ENCODE measurements around the gene ERGIC2.

DNA sequence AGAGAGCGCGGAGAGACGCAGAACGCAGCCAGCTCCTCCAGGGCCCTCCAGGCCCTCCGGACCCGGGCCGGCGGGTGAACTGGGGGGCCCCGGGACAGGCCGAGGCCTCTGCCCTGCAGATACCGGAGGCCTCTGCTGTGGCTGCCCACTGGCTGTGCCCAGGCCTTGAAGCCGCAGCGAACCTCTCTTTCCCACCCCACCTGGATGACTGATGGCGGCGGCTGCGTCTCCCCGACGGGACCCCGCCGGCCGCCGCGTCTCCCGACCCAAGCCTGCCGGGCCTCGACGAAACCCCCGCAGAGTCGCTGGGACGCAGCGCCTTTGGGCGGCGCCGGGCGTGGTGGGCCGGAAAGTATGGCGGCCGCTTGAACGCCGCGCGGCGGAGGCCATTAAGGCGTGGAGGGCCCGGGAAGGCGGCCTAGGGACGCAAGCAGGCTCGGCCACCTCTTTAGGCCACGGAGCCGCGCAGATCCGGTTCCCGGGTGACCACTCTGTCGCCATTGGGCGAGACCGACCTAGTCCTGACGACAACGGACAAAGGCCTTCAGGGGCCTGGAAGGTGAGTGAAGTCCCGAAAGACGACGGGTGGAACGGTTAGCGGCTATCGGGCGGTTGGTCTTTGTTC, 8.4 kb upstream of the ERGIC2 start:
- TF ChIP-seq, protein P1, sequence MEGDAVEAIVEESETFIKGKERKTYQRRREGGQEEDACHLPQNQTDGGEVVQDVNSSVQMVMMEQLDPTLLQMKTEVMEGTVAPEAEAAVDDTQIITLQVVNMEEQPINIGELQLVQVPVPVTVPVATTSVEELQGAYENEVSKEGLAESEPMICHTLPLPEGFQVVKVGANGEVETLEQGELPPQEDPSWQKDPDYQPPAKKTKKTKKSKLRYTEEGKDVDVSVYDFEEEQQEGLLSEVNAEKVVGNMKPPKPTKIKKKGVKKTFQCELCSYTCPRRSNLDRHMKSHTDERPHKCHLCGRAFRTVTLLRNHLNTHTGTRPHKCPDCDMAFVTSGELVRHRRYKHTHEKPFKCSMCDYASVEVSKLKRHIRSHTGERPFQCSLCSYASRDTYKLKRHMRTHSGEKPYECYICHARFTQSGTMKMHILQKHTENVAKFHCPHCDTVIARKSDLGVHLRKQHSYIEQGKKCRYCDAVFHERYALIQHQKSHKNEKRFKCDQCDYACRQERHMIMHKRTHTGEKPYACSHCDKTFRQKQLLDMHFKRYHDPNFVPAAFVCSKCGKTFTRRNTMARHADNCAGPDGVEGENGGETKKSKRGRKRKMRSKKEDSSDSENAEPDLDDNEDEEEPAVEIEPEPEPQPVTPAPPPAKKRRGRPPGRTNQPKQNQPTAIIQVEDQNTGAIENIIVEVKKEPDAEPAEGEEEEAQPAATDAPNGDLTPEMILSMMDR (IDR thresholded peaks at IDR 0.05) = no peak
- no peak for TF ChIP-seq POLR2A (IDR thresholded peaks at IDR 0.05)
